ENCODE measurements around the gene EPB41L2. TPM values are rescaled to one million over a fixed set of nuclear protein-coding genes. Genes with fewer than 3 reads are reported as not detected.

The EPB41L2 gene
- total RNA-seq, 1 experiment from 2014 or later = 74.8 TPM

Other genes with a start within 250 kb of the EPB41L2 start
- not detected for gene SMLR1, start 235.8 kb downstream of the EPB41L2 start, total RNA-seq (2021; ENCODE audit: unreplicated experiment)
- 3.1 TPM for gene AKAP7, start 72.2 kb upstream of the EPB41L2 start, total RNA-seq (2021; ENCODE audit: unreplicated experiment)